HG02870 (cell line): ENCODE measurements around the gene GPATCH8.
"Not testable (repeated sequence)": the region's sequence is repeated elsewhere in the genome, so short reads cannot be mapped to it uniquely, and the experiment has no call there.

ENCODE experiments used
- ATAC-seq: cut with Tn5 transposase; IDR thresholded peaks from one replicate; pipeline ENCODE4 v1.9.1; 2021; ENCODE audit warnings: mild to moderate bottlenecking, moderate library complexity; ENCODE audit not compliant: unreplicated experiment

Gene GPATCH8

GRCh38 chr17:44503147-44504029, at the start of gene GPATCH8:
Gene GPATCH8, minus strand, starts transcription at chr17:44503406. Its CDS starts 36 bp downstream, at chr17:44503370.
- peak; percentile 91 for ATAC-seq

- no peak for ATAC-seq
Measured at GRCh38 chr17:44552361-44552760, 49.2 kb upstream of the GPATCH8 start.

GRCh38 chr17:44549686-44550085, 46.5 kb upstream of the GPATCH8 start:
- no peak for ATAC-seq

- ATAC-seq, result no peak
Measured at GRCh38 chr17:44548376-44549230, 45.4 kb upstream of the GPATCH8 start.

- no peak for ATAC-seq
Measured at GRCh38 chr17:44547625-44548267, 44.5 kb upstream of the GPATCH8 start.

GRCh38 chr17:44546671-44547606, 43.7 kb upstream of the GPATCH8 start:
- ATAC-seq, result no peak

- ATAC-seq, result no peak
Measured at GRCh38 chr17:44543905-44544523, 40.8 kb upstream of the GPATCH8 start.

GRCh38 chr17:44543213-44543904, 40.2 kb upstream of the GPATCH8 start:
- ATAC-seq, result no peak

GRCh38 chr17:44541884-44542581, 38.8 kb upstream of the GPATCH8 start:
- ATAC-seq, result no peak

GRCh38 chr17:44540246-44541084, 37.3 kb upstream of the GPATCH8 start:
- no peak for ATAC-seq

GRCh38 chr17:44539673-44540072, 36.5 kb upstream of the GPATCH8 start:
- ATAC-seq, result no peak

- not testable (repeated sequence) for ATAC-seq
Measured at GRCh38 chr17:44537922-44538321, 34.7 kb upstream of the GPATCH8 start.

- ATAC-seq, result no peak
Measured at GRCh38 chr17:44536090-44536953, 33.1 kb upstream of the GPATCH8 start.

- no peak for ATAC-seq
Measured at GRCh38 chr17:44533533-44534246, 30.5 kb upstream of the GPATCH8 start.

GRCh38 chr17:44530896-44531418, 27.8 kb upstream of the GPATCH8 start:
- no peak for ATAC-seq

- ATAC-seq, result no peak
Measured at GRCh38 chr17:44529864-44530263, 26.7 kb upstream of the GPATCH8 start.
